NT2/D1 (cell line): Measurements from ENCODE around the gene MVP.

Experiments
- SUZ12 ChIP-seq: IDR thresholded peaks from 2 replicates; pipeline ENCODE4 v1.6.1; 2011; ENCODE audit not compliant: insufficient read length, insufficient read depth; ENCODE audit errors: extremely low read depth
- YY1 ChIP-seq: IDR thresholded peaks from 2 replicates; pipeline ENCODE4 v1.6.1; 2011; ENCODE audit not compliant: insufficient read length, insufficient read depth
- ZNF274 ChIP-seq: IDR thresholded peaks from 2 replicates; pipeline ENCODE4 v1.6.1; 2011; ENCODE audit warnings: mild to moderate bottlenecking, low read depth, low read length

DNA sequence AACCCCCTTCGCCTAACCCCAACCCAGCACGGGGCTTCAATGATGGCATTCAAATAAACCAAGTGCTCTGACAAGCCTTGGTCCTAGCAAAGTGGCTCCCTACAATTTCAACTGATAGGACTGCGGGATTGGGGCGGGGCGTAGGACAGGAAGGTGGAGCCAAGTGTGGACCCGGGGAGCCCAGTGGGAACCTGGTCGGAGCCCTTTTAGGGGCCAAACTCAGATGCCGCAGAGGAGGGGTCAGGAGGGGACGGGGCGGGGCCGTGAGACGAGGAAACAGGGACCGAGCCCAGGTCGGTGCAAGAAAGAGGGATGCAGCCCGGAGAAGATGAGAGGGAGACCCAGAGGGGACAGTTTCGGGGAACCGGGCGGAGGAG lies 55.9 kb downstream of the MVP start:
- TF ChIP-seq ZNF274 (no peak), YY1 (no peak), SUZ12 (no peak)
